ENCODE results near the gene ACTL7A. TPM values are rescaled to one million over a fixed set of nuclear protein-coding genes. Genes with fewer than 3 reads are reported as not detected.

ACTL7A gene
- total and polyA plus RNA-seq, 2 donors (not counting 1 experiment from before 2014, with no cell fraction given) = not detected

GRCh38 chr9:108863891-108864290, 1.8 kb downstream of the ACTL7A start:
- Histone ChIP-seq H3K36me3 (replicated peaks in 1 of 2; ENCODE audit: control extremely low read depth in 1 of 2, control insufficient read depth in 1 of 2, extremely low read depth in 1 of 2, insufficient read depth in 2 of 2, low read length in 1 of 2) (no peaks in the 10 kb centered on the region), H3K27ac (ENCODE audit: low read length in 2 of 2) (no peak overlapping the region), H3K4me1 (ENCODE audit: control insufficient read depth in 2 of 2, insufficient read depth in 2 of 2, low read length in 2 of 2) (no peaks in the 10 kb centered on the region), H3K27me3 (replicated peaks in 1 of 4; ENCODE audit: control extremely low read depth in 1 of 4, control insufficient read depth in 3 of 4, insufficient read depth in 4 of 4, low read length in 3 of 4) (no peaks in the 10 kb centered on the region), H3K79me2 (ENCODE audit: control insufficient read depth, insufficient read depth, low read length) (no peaks in the 10 kb centered on the region), H4K20me1 (ENCODE audit: control insufficient read depth, insufficient read depth, low read length, poor library complexity, severe bottlenecking) (no peaks in the 10 kb centered on the region), H2AFZ (ENCODE audit: insufficient read depth, low read depth, low read length, poor library complexity, severe bottlenecking) (no peak overlapping the region), H3K9ac (ENCODE audit: low read length) (no peak overlapping the region), H3K4me2 (replicated peaks; ENCODE audit: low read depth, low read length, poor library complexity, severe bottlenecking) (no peak overlapping the region), H3K9me3 (ENCODE audit: control extremely low read depth in 1 of 3, control insufficient read depth in 2 of 3, insufficient read depth in 1 of 3, low read length in 2 of 3) (no peaks in the 10 kb centered on the region), H3K4me3 (ENCODE audit: control extremely low read depth in 1 of 5, extremely low read depth in 1 of 5, insufficient read depth in 1 of 5, low read depth in 2 of 5, low read length in 4 of 5) (no peak overlapping the region)
- peaks cover 2% of the 10 kb centered on the region for H3K9me3 Mint-ChIP-seq (ENCODE audit: insufficient read depth)
- H3K27ac Mint-ChIP-seq = no peak overlapping the region
- intact Hi-C loops (cut with micrococcal nuclease) = no loop called here
- no peaks in the 10 kb centered on the region for H3K4me1 Mint-ChIP-seq
- no peaks in the 10 kb centered on the region for H3K27me3 Mint-ChIP-seq
- no peak for TF ChIP-seq CTCF (IDR thresholded peaks at IDR 0.05)
- ChIA-PET POLR2A (no interaction called here), CTCF (no interaction called here)
- DNase-seq (no peak), ATAC-seq (ENCODE audit: low read depth) (no peak)
- no CpG with 5 or more reads among the region's 3 CpGs for WGBS (ENCODE audit: insufficient coverage)
- no peak overlapping the region for H3K4me3 Mint-ChIP-seq

- no peaks in the 10 kb centered on the region for H3K79me2 ChIP-seq (ENCODE audit: control insufficient read depth, insufficient read depth, low read length)
- Mint-ChIP-seq H3K4me1 (no peaks in the 10 kb centered on the region), H3K9me3 (ENCODE audit: insufficient read depth) (peaks cover 2% of the 10 kb centered on the region), H3K4me3 (no peak overlapping the region), H3K27ac (no peak overlapping the region), H3K27me3 (no peaks in the 10 kb centered on the region)
- TF ChIP-seq CTCF (IDR thresholded peaks at IDR 0.05) (no peak), EZH2 (IDR thresholded peaks at IDR 0.05; ENCODE audit: borderline replicate concordance, insufficient read depth, low read depth, low read length, poor library complexity, severe bottlenecking) (no peak)
- ChIA-PET CTCF (no interaction called here), POLR2A (no interaction called here)
- ATAC-seq (ENCODE audit: low read depth) = no peak
- intact Hi-C loops (cut with micrococcal nuclease) = no loop called here
- H3K4me1 ChIP-seq (ENCODE audit: control insufficient read depth in 2 of 2, insufficient read depth in 2 of 2, low read length in 2 of 2) = no peaks in the 10 kb centered on the region
- no peaks in the 10 kb centered on the region for H3K27me3 ChIP-seq (replicated peaks in 1 of 4; ENCODE audit: control extremely low read depth in 1 of 4, control insufficient read depth in 3 of 4, insufficient read depth in 4 of 4, low read length in 3 of 4)
- H4K20me1 ChIP-seq (ENCODE audit: control insufficient read depth, insufficient read depth, low read length, poor library complexity, severe bottlenecking) = no peaks in the 10 kb centered on the region
- H3K9me3 ChIP-seq (ENCODE audit: control extremely low read depth in 1 of 3, control insufficient read depth in 2 of 3, insufficient read depth in 1 of 3, low read length in 2 of 3) = no peaks in the 10 kb centered on the region
- H3K4me3 ChIP-seq (ENCODE audit: control extremely low read depth in 1 of 5, extremely low read depth in 1 of 5, insufficient read depth in 1 of 5, low read depth in 2 of 5, low read length in 4 of 5) = no peak overlapping the region
- 100% methylated on average over 1 of the region's 3 CpGs for WGBS (ENCODE audit: insufficient coverage)
- no peak overlapping the region for H3K27ac ChIP-seq (ENCODE audit: low read length in 2 of 2)
- H3K9ac ChIP-seq (ENCODE audit: low read length) = no peak overlapping the region
- no peak overlapping the region for H3K4me2 ChIP-seq (replicated peaks; ENCODE audit: low read depth, low read length, poor library complexity, severe bottlenecking)
- DNase-seq = no peak
- H2AFZ ChIP-seq (ENCODE audit: insufficient read depth, low read depth, low read length, poor library complexity, severe bottlenecking) = no peak overlapping the region
- peaks cover 2% of the 10 kb centered on the region in 2 experiments for H3K36me3 ChIP-seq (replicated peaks in 1 of 2; ENCODE audit: control extremely low read depth in 1 of 2, control insufficient read depth in 1 of 2, extremely low read depth in 1 of 2, insufficient read depth in 2 of 2, low read length in 1 of 2)
Measured at GRCh38 chr9:108864446-108864845, 2.4 kb downstream of the ACTL7A start.

Data from B cell (primary cell).